GM12878 (cell line): ENCODE measurements around the gene CD101.

Experiments used
- FOXM1 ChIP-seq: IDR thresholded peaks from 2 replicates; pipeline ENCODE4 v1.6.1; 2012; ENCODE audit warnings: low read depth, mild to moderate bottlenecking, inconsistent platforms, low read length, moderate library complexity
- NR2C1 ChIP-seq: fragments of 450-650 bp; IDR thresholded peaks from 2 replicates; pipeline ENCODE4 v1.6.1; 2017; ENCODE audit warnings: antibody characterized with exemption, mild to moderate bottlenecking, moderate library complexity
- NR2C2 ChIP-seq: IDR thresholded peaks from 2 replicates; pipeline ENCODE4 v1.6.1; 2011; ENCODE audit warnings: borderline replicate concordance, low read depth; ENCODE audit not compliant: control insufficient read depth, insufficient read length
- POLR2AphosphoS5 ChIP-seq: IDR thresholded peaks from 2 replicates; pipeline ENCODE4 v1.6.1; 2011; ENCODE audit warnings: mild to moderate bottlenecking, low read length, inconsistent platforms
- RAD21 ChIP-seq: IDR thresholded peaks from 2 replicates; pipeline ENCODE4 v1.6.1; 2011; ENCODE audit warnings: mild to moderate bottlenecking, low read depth, low read length, moderate library complexity; ENCODE audit not compliant: insufficient read depth
- SIN3A ChIP-seq: IDR thresholded peaks from 2 replicates; pipeline ENCODE4 v1.6.1; 2012; ENCODE audit warnings: low read depth, low read length, improper control_type of control experiment
- SUZ12 ChIP-seq: fragments of 200-600 bp; sonication (generic); IDR thresholded peaks from one replicate; pipeline ENCODE4 v1.6.1; 2018; ENCODE audit warnings: antibody characterized with exemption, mild to moderate bottlenecking; ENCODE audit not compliant: unreplicated experiment

DNA sequence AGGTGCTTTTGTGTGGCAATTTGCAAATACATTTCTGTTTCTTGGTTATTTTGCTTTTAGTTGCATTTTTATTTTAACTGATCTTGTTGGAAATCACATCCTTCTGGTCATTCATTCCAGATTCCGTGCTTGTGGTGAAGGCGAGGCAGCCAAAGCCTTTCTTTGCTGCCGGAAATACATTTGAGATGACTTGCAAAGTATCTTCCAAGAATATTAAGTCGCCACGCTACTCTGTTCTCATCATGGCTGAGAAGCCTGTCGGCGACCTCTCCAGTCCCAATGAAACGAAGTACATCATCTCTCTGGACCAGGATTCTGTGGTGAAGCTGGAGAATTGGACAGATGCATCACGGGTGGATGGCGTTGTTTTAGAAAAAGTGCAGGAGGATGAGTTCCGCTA, 34.8 kb upstream of the CD101 start:
- no peak for TF ChIP-seq SUZ12
- no peak for TF ChIP-seq SIN3A
- TF ChIP-seq NR2C2 = no peak
- no peak for TF ChIP-seq NR2C1
- TF ChIP-seq RAD21 = no peak
- no peak for TF ChIP-seq FOXM1
- no peak for TF ChIP-seq POLR2AphosphoS5
